ENCODE measurements around the gene CEMIP2.
A peak's percentile ranks its signal among the peaks of the same experiment; 100 is the strongest.

The CEMIP2 gene

GRCh38 chr9:71797266-71797665 is 29.0 kb upstream of the CEMIP2 start:
- no CpG with 5 or more reads among the region's 1 CpG for WGBS, 2 experiments (ENCODE audit: insufficient coverage in 2 of 2)

GRCh38 chr9:71796100-71796767 is 27.9 kb upstream of the CEMIP2 start:
- Histone ChIP-seq H3K9me3 (ENCODE audit: control insufficient read depth, low read length) (no peaks in the 10 kb centered on the region), H3K27ac (ENCODE audit: low read depth, low read length, severe bottlenecking) (no peak overlapping the region), H3K36me3 (ENCODE audit: control insufficient read depth, insufficient read depth, low read length) (no peaks in the 10 kb centered on the region), H3K4me3 (ENCODE audit: extremely low read depth, insufficient read depth, low read length, poor library complexity, severe bottlenecking) (no peak overlapping the region), H3K4me1 (ENCODE audit: control insufficient read depth, insufficient read depth, low read length, poor library complexity, severe bottlenecking) (no peaks in the 10 kb centered on the region)
- 92% methylated on average over 2 of the region's 2 CpGs for WGBS, 2 experiments (ENCODE audit: insufficient coverage in 2 of 2)

More at GRCh38 chr9:71797266-71797665, 29.0 kb upstream of the CEMIP2 start:
- Histone ChIP-seq H3K27ac (ENCODE audit: low read depth, low read length, severe bottlenecking) (no peak overlapping the region), H3K4me1 (ENCODE audit: control insufficient read depth, insufficient read depth, low read length, poor library complexity, severe bottlenecking) (no peaks in the 10 kb centered on the region), H3K4me3 (ENCODE audit: extremely low read depth, insufficient read depth, low read length, poor library complexity, severe bottlenecking) (no peak overlapping the region), H3K9me3 (ENCODE audit: control insufficient read depth, low read length) (no peaks in the 10 kb centered on the region), H3K36me3 (ENCODE audit: control insufficient read depth, insufficient read depth, low read length) (no peaks in the 10 kb centered on the region)

- WGBS, 2 experiments (ENCODE audit: insufficient coverage in 2 of 2) = 92 to 100% methylated on average over 2 to 5 of the region's 7 CpGs
Measured at GRCh38 chr9:71795097-71795813, 26.9 kb upstream of the CEMIP2 start.

GRCh38 chr9:71793386-71794105 is 25.2 kb upstream of the CEMIP2 start:
- Histone ChIP-seq H3K4me3 (ENCODE audit: extremely low read depth, insufficient read depth, low read length, poor library complexity, severe bottlenecking) (no peak overlapping the region), H3K4me1 (ENCODE audit: control insufficient read depth, insufficient read depth, low read length, poor library complexity, severe bottlenecking) (no peaks in the 10 kb centered on the region), H3K27ac (ENCODE audit: low read depth, low read length, severe bottlenecking) (peak overlapping the region; percentile 88), H3K9me3 (ENCODE audit: control insufficient read depth, low read length) (no peaks in the 10 kb centered on the region), H3K36me3 (ENCODE audit: control insufficient read depth, insufficient read depth, low read length) (no peaks in the 10 kb centered on the region)
- 92 to 95% methylated on average over 1 to 2 of the region's 2 CpGs for WGBS, 2 experiments (ENCODE audit: insufficient coverage in 2 of 2)

More at GRCh38 chr9:71795097-71795813, 26.9 kb upstream of the CEMIP2 start:
- no peaks in the 10 kb centered on the region for H3K9me3 ChIP-seq (ENCODE audit: control insufficient read depth, low read length)
- H3K36me3 ChIP-seq (ENCODE audit: control insufficient read depth, insufficient read depth, low read length) = no peaks in the 10 kb centered on the region
- H3K27ac ChIP-seq (ENCODE audit: low read depth, low read length, severe bottlenecking) = no peak overlapping the region
- no peak overlapping the region for H3K4me3 ChIP-seq (ENCODE audit: extremely low read depth, insufficient read depth, low read length, poor library complexity, severe bottlenecking)
- H3K4me1 ChIP-seq (ENCODE audit: control insufficient read depth, insufficient read depth, low read length, poor library complexity, severe bottlenecking) = no peaks in the 10 kb centered on the region

GRCh38 chr9:71791875-71792274 is 23.6 kb upstream of the CEMIP2 start:
- H3K9me3 ChIP-seq (ENCODE audit: control insufficient read depth, low read length) = no peaks in the 10 kb centered on the region
- no peaks in the 10 kb centered on the region for H3K36me3 ChIP-seq (ENCODE audit: control insufficient read depth, insufficient read depth, low read length)
- H3K4me3 ChIP-seq (ENCODE audit: extremely low read depth, insufficient read depth, low read length, poor library complexity, severe bottlenecking) = no peak overlapping the region
- no peak overlapping the region for H3K27ac ChIP-seq (ENCODE audit: low read depth, low read length, severe bottlenecking)
- H3K4me1 ChIP-seq (ENCODE audit: control insufficient read depth, insufficient read depth, low read length, poor library complexity, severe bottlenecking) = no peaks in the 10 kb centered on the region
- 92 to 96% methylated on average over 3 to 4 of the region's 4 CpGs for WGBS, 2 experiments (ENCODE audit: insufficient coverage in 2 of 2)

GRCh38 chr9:71790296-71790695 is 22.0 kb upstream of the CEMIP2 start:
- Histone ChIP-seq H3K4me1 (ENCODE audit: control insufficient read depth, insufficient read depth, low read length, poor library complexity, severe bottlenecking) (no peaks in the 10 kb centered on the region), H3K36me3 (ENCODE audit: control insufficient read depth, insufficient read depth, low read length) (no peaks in the 10 kb centered on the region), H3K4me3 (ENCODE audit: extremely low read depth, insufficient read depth, low read length, poor library complexity, severe bottlenecking) (no peak overlapping the region), H3K9me3 (ENCODE audit: control insufficient read depth, low read length) (no peaks in the 10 kb centered on the region), H3K27ac (ENCODE audit: low read depth, low read length, severe bottlenecking) (no peak overlapping the region)
- 83% methylated on average over 1 of the region's 1 CpG; no CpG with 5 or more reads in 1 of the 2 experiments for WGBS, 2 experiments (ENCODE audit: insufficient coverage in 2 of 2)

GRCh38 chr9:71783120-71783523 is 14.8 kb upstream of the CEMIP2 start:
- H3K4me1 ChIP-seq (ENCODE audit: control insufficient read depth, insufficient read depth, low read length, poor library complexity, severe bottlenecking) = no peaks in the 10 kb centered on the region
- 40 to 48% methylated on average over 6 to 8 of the region's 9 CpGs for WGBS, 2 experiments (ENCODE audit: insufficient coverage in 2 of 2)
- H3K4me3 ChIP-seq (ENCODE audit: extremely low read depth, insufficient read depth, low read length, poor library complexity, severe bottlenecking) = no peak overlapping the region

GRCh38 chr9:71781391-71781790 is 13.1 kb upstream of the CEMIP2 start:
- H3K4me3 ChIP-seq (ENCODE audit: extremely low read depth, insufficient read depth, low read length, poor library complexity, severe bottlenecking) = no peak overlapping the region

More at GRCh38 chr9:71783120-71783523, 14.8 kb upstream of the CEMIP2 start:
- Histone ChIP-seq H3K36me3 (ENCODE audit: control insufficient read depth, insufficient read depth, low read length) (no peaks in the 10 kb centered on the region), H3K9me3 (ENCODE audit: control insufficient read depth, low read length) (no peaks in the 10 kb centered on the region), H3K27ac (ENCODE audit: low read depth, low read length, severe bottlenecking) (no peak overlapping the region)

GRCh38 chr9:71780953-71781352 is 12.6 kb upstream of the CEMIP2 start:
- Histone ChIP-seq H3K4me1 (ENCODE audit: control insufficient read depth, insufficient read depth, low read length, poor library complexity, severe bottlenecking) (no peaks in the 10 kb centered on the region), H3K9me3 (ENCODE audit: control insufficient read depth, low read length) (no peaks in the 10 kb centered on the region)
- 100% methylated on average over 1 of the region's 3 CpGs for WGBS, 2 experiments (ENCODE audit: insufficient coverage in 2 of 2)

More at GRCh38 chr9:71781391-71781790, 13.1 kb upstream of the CEMIP2 start:
- H3K36me3 ChIP-seq (ENCODE audit: control insufficient read depth, insufficient read depth, low read length) = no peaks in the 10 kb centered on the region
- H3K4me1 ChIP-seq (ENCODE audit: control insufficient read depth, insufficient read depth, low read length, poor library complexity, severe bottlenecking) = no peaks in the 10 kb centered on the region
- H3K9me3 ChIP-seq (ENCODE audit: control insufficient read depth, low read length) = no peaks in the 10 kb centered on the region
- H3K27ac ChIP-seq (ENCODE audit: low read depth, low read length, severe bottlenecking) = no peak overlapping the region

GRCh38 chr9:71778085-71778484 is 9.8 kb upstream of the CEMIP2 start:
- H3K4me1 ChIP-seq (ENCODE audit: control insufficient read depth, insufficient read depth, low read length, poor library complexity, severe bottlenecking) = no peaks in the 10 kb centered on the region
- 91 to 97% methylated on average over 4 of the region's 5 CpGs for whole genome bisulfite sequencing, 2 experiments (ENCODE audit: insufficient coverage in 2 of 2)
- no peaks in the 10 kb centered on the region for H3K9me3 ChIP-seq (ENCODE audit: control insufficient read depth, low read length)
- no peaks in the 10 kb centered on the region for H3K36me3 ChIP-seq (ENCODE audit: control insufficient read depth, insufficient read depth, low read length)
- H3K4me3 ChIP-seq (ENCODE audit: extremely low read depth, insufficient read depth, low read length, poor library complexity, severe bottlenecking) = no peak overlapping the region
- no peak overlapping the region for H3K27ac ChIP-seq (ENCODE audit: low read depth, low read length, severe bottlenecking)

More at GRCh38 chr9:71780953-71781352, 12.6 kb upstream of the CEMIP2 start:
- H3K4me3 ChIP-seq (ENCODE audit: extremely low read depth, insufficient read depth, low read length, poor library complexity, severe bottlenecking) = no peak overlapping the region
- H3K27ac ChIP-seq (ENCODE audit: low read depth, low read length, severe bottlenecking) = no peak overlapping the region
- no peaks in the 10 kb centered on the region for H3K36me3 ChIP-seq (ENCODE audit: control insufficient read depth, insufficient read depth, low read length)
